PFSK-1 (cell line): ENCODE data around the gene SETD2.

Source experiments
- FOXP2 ChIP-seq: optimal IDR thresholded peaks from 2 replicates; pipeline ENCODE3; 2011; ENCODE audit warnings: borderline replicate concordance, control low read depth, inconsistent platforms; ENCODE audit not compliant: insufficient read depth; ENCODE audit errors: extremely low read length, extremely low read depth
- POLR2AphosphoS5 ChIP-seq: IDR thresholded peaks from 2 replicates; pipeline ENCODE4 v1.6.1; 2012; ENCODE audit warnings: low read depth, mild to moderate bottlenecking, control low read depth, low read length, moderate library complexity
- SIN3A ChIP-seq: IDR thresholded peaks from 2 replicates; pipeline ENCODE4 v1.6.1; 2012; ENCODE audit warnings: mild to moderate bottlenecking, low read length, moderate library complexity, borderline replicate concordance; ENCODE audit not compliant: insufficient read depth
- TAF1 ChIP-seq: IDR thresholded peaks from 2 replicates; pipeline ENCODE4 v1.6.1; 2012; ENCODE audit warnings: low read length, control low read depth, borderline replicate concordance; ENCODE audit not compliant: insufficient read depth
- TF ChIP-seq, protein P1 (sequence below), 2 experiments: IDR thresholded peaks; 2 replicates each; pipeline versions ENCODE4 v1.6.1 to v1.8.0; 2011 to 2012; ENCODE audit warnings: low read depth in 2 of 2, low read length in 2 of 2, control low read depth in 1 of 2, inconsistent platforms in 1 of 2, mild to moderate bottlenecking in 1 of 2, moderate library complexity in 1 of 2; ENCODE audit not compliant: insufficient read depth in 1 of 2

Gene SETD2

DNA sequence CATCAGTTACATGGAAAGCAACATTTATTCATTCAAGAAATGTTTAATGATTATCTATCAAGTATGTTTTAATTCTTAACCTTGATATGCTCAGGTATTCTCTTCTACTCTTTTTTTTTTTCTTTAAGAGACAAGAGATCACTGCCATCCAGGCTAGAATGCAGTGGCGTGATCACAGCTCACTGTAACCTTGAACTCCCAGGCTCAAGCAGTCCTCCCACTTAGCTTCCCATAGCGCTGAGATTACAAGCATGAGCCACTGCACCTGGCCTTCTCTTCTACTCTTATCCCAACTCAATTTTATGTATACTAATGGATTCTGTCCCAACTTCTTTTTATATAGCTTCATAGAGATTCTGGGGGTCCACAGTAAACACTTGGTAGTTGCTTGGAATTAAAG lies 50.9 kb downstream of the SETD2 start:
- TF ChIP-seq FOXP2 = no peak
- no peak for TF ChIP-seq TAF1
- no peak for TF ChIP-seq SIN3A
- TF ChIP-seq, protein P1, sequence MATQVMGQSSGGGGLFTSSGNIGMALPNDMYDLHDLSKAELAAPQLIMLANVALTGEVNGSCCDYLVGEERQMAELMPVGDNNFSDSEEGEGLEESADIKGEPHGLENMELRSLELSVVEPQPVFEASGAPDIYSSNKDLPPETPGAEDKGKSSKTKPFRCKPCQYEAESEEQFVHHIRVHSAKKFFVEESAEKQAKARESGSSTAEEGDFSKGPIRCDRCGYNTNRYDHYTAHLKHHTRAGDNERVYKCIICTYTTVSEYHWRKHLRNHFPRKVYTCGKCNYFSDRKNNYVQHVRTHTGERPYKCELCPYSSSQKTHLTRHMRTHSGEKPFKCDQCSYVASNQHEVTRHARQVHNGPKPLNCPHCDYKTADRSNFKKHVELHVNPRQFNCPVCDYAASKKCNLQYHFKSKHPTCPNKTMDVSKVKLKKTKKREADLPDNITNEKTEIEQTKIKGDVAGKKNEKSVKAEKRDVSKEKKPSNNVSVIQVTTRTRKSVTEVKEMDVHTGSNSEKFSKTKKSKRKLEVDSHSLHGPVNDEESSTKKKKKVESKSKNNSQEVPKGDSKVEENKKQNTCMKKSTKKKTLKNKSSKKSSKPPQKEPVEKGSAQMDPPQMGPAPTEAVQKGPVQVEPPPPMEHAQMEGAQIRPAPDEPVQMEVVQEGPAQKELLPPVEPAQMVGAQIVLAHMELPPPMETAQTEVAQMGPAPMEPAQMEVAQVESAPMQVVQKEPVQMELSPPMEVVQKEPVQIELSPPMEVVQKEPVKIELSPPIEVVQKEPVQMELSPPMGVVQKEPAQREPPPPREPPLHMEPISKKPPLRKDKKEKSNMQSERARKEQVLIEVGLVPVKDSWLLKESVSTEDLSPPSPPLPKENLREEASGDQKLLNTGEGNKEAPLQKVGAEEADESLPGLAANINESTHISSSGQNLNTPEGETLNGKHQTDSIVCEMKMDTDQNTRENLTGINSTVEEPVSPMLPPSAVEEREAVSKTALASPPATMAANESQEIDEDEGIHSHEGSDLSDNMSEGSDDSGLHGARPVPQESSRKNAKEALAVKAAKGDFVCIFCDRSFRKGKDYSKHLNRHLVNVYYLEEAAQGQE (IDR thresholded peaks at IDR 0.05; ENCODE audit: insufficient read depth in 1 of 2, low read depth in 2 of 2, low read length in 2 of 2) = no peak
- no peak for TF ChIP-seq POLR2AphosphoS5

DNA sequence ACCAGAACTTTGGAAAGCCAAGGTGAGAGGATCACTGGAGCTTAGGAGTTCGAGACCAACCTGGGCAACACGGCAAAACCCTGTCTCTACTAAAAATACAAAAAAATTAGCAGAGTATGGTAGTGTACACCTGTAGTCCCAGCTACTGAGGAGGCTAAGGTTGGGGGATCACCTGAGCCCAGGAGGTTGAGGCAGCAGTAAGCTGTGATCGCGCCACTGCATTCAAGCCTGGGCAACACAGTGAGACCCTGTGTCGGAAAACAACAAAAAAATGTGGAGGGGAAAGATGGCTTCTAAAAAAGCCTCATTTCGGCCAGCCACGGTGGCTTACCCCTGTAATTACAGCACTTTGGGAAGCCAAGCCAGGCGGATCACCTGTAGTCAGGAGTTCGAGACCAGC lies 54.5 kb downstream of the SETD2 start:
- TF ChIP-seq, protein P1 (IDR thresholded peaks at IDR 0.05; ENCODE audit: insufficient read depth in 1 of 2, low read depth in 2 of 2, low read length in 2 of 2) = no peak
- TF ChIP-seq POLR2AphosphoS5 = no peak
- no peak for TF ChIP-seq TAF1
- TF ChIP-seq SIN3A = no peak
- TF ChIP-seq FOXP2 = no peak

GRCh38 chr3:47108546-47108945 lies 55.4 kb downstream of the SETD2 start:
- TF ChIP-seq, protein P1 (IDR thresholded peaks at IDR 0.05; ENCODE audit: insufficient read depth in 1 of 2, low read depth in 2 of 2, low read length in 2 of 2) = no peak
- TF ChIP-seq FOXP2 (no peak), POLR2AphosphoS5 (no peak), SIN3A (no peak), TAF1 (no peak)

- no peak for TF ChIP-seq TAF1
- TF ChIP-seq POLR2AphosphoS5 = no peak
- TF ChIP-seq, protein P1 (IDR thresholded peaks at IDR 0.05; ENCODE audit: insufficient read depth in 1 of 2, low read depth in 2 of 2, low read length in 2 of 2) = no peak
- TF ChIP-seq SIN3A = no peak
- TF ChIP-seq FOXP2 = no peak
Observed at GRCh38 chr3:47104259-47104658, 59.7 kb downstream of the SETD2 start.

- no peak for TF ChIP-seq TAF1
- TF ChIP-seq, protein P1 (IDR thresholded peaks at IDR 0.05; ENCODE audit: insufficient read depth in 1 of 2, low read depth in 2 of 2, low read length in 2 of 2) = no peak
Observed at GRCh38 chr3:47103619-47104018, 60.3 kb downstream of the SETD2 start.
